CD4-positive, alpha-beta T cell treated with Interferon alpha-2 for 1 hour (primary cell): ENCODE measurements around the gene MYOZ3.
A peak's percentile ranks its signal among the peaks of the same experiment; 100 is the strongest.

ENCODE experiments used
- DNase-seq, 2 donors: peaks; one replicate each; pipeline ENCODE4 v3.0.0-alpha.2; 2020 to 2022

MYOZ3 gene

DNA sequence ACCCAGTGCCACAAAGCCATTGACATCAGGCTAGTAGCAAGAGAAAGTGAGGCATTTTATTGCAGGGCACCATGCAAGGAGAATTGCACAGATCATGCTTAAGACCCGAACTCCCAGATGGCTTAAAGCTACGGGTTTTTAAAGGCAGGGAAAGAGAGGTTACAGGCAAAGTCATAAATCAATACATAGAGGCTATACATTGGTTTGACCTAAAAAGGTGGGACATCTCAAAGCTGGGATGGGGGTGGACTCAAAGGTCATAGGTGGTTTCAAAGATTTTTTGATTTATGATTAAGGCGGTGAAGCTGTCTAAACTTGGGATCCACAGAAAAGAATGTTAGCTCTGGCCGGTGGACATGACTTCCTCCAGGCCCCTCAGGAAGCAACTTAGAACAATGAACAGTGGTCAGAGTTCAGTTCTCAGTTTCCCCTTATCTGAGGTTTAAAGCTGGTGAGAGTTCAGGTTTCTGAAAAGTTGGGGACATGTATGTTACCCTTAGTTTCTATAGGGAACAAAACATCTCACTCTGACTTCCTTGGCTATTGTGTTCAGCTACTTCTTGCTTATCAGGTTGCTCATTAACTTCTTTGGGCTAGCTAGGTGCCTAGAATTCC, 45.8 kb downstream of the MYOZ3 start:
- DNase-seq = no peak

DNA sequence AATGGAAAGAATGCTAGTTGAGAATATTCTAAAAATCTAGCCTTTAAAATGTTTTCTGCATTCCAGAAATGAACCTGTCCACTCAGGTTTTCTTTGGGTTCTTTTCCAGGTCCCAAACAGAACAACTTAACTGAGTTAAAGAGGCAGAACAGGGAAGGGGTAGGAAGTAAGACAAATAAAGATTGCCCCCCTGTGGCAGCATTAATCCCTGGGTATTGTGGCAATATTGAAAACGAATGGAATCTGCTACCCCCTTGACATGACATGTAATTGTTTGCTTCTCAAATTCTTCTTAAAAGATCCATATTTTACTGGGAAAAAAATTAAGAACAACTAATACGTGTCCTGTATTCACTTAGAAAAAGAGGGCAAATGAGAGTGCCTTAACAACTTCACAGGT, 49.1 kb downstream of the MYOZ3 start:
- peak in 1 of 2 donors; percentile 15 for DNase-seq

DNA sequence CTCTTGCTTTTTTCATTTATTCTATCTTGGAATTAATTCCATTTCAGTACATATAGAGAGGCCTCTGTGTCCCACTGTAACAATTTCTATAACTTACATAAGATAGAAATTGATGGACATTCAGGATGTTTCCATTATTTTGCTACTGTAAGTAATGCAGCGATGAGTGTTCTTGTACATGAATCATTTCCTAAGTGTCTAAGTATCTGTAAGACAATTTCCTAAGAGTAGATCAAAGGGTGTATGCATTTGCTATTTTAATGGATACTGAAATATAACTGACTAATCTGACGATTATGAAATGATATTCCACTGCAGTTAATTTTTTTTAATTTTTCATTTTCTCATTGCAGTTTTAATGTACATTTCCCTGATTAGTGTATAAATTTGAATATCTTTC, 62.8 kb downstream of the MYOZ3 start:
- no peak for DNase-seq
